DND-41 (cell line): ENCODE data around the gene KMT5C.

Experiments
- CTCF ChIP-seq: IDR thresholded peaks from 2 replicates; pipeline ENCODE4 v1.5.1; 2012; ENCODE audit warnings: borderline replicate concordance, low read length, moderate library complexity, mild to moderate bottlenecking; ENCODE audit not compliant: poor library complexity, severe bottlenecking; ENCODE audit errors: extremely low read depth
- EZH2 ChIP-seq: IDR thresholded peaks from 3 replicates; pipeline ENCODE4 v1.6.1; 2012; ENCODE audit warnings: borderline replicate concordance, low read depth, mild to moderate bottlenecking, moderate library complexity, low read length, inconsistent platforms; ENCODE audit not compliant: severe bottlenecking

DNA sequence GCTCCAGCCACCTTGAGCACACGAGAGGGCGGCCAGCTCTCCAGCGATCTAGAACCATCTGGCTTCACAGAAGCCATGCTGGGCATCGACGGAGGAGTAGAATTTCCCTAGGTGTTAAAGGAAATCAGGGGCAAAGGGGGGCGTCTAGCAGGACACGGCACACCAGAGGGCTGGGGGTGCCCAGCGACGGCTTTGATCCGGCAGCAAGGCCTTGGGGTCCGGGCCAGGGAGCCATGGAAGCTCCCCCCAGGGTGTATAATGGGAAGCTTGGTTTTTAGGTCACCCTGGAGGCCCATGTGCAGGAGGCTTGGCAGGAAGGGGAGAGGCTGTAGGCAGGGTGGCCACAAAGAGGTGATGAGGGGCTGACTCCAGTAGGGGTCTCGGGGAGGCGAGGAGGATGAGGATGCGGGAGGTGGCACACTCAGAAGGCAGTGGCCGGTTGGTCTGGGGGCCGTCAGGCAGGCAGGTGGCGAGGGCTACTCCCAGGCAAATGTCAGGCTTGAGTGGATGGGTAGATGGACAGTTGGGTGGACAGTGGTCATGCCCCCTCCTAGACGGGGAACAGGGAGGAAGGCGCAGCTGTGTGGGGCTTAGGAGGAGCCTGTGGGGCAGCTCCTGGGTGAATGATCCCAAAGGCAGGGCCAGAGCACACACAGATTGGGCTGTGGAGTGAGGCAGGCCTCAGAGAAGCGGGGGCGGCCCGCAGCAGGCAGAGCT, 5.6 kb downstream of the KMT5C start:
- TF ChIP-seq CTCF = no peak
- TF ChIP-seq EZH2 = no peak
